ENCODE data around the gene CAPRIN1. TPM values are rescaled to one million over a fixed set of nuclear protein-coding genes. Genes with fewer than 3 reads are reported as not detected.

CAPRIN1 gene
- polyA plus RNA-seq, 1 donor (not counting 4 experiments of a cell fraction or from before 2014, with no cell fraction given): 207 TPM

DNA sequence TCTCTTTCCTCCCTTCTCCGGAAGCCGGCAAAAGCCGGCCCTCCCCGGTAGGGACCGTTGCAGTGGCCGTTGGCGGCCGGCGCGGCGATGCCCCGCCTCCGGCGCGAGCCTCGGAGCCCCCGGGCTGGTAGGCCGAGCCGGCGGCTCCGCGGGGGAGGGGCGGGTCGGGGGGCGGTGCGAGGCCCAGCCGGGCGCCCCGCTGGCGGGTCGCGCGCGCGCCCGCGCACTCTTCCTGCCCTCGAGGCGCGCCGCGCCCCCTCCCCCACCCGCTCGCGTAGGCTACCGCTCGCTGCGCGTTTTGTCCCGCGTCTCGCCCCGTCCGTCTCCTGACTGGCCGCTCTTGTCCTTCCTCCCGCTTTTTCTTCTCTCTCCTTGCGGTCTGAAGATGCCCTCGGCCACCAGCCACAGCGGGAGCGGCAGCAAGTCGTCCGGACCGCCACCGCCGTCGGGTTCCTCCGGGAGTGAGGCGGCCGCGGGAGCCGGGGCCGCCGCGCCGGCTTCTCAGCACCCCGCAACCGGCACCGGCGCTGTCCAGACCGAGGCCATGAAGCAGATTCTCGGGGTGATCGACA lies 591 bp downstream of the CAPRIN1 start:
- dilution Hi-C loops (cut with MboI; ENCODE audit: extremely low pct_ligation_motif_present, low sequenced_read_pairs): no loop called here

DNA sequence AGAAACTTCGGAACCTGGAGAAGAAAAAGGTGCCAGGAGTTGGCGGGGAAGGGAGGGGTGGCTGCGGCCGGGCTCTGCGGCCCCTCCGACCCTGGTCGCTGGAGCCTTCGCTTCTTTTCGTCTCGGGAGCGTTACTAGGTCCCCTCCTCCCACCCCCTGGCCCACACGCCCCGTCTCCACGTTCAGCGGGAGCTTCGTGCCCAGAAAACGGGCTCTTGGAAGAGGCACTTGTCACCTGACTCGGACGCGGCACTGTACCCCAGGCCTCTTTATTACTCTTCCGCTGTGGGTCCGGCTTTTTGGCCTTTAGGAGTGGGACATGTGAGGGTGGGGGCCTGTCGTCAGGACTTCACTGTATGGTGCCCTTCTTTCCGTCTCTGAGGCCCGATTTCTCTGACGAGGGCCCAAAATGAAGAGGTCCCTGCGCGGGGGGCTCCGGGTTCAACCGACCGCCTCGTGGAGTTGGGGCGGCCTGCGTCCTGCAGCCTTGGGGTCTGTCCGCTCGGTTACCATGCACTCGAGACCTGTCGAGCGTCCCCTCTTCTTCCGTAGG lies 1.2 kb downstream of the CAPRIN1 start:
- Histone ChIP-seq H3K9me3 (ENCODE audit: control insufficient read depth, low read depth, low read length) (no peaks in the 10 kb centered on the region), H3K27me3 (ENCODE audit: control insufficient read depth, extremely low read depth, insufficient read depth, low read length) (no peaks in the 10 kb centered on the region), H3K4me3 (ENCODE audit: control insufficient read depth in 2 of 3, extremely low read depth in 1 of 3, insufficient read depth in 2 of 3, low read depth in 1 of 3, low read length in 3 of 3) (peak overlapping the region; percentile 89 to 97 (median 95)), H4K20me1 (ENCODE audit: control insufficient read depth, extremely low read depth, insufficient read depth, low read length) (peaks cover 6% of the 10 kb centered on the region), H3K36me3 (ENCODE audit: control insufficient read depth in 2 of 2, extremely low read depth in 1 of 2, insufficient read depth in 2 of 2, low read length in 2 of 2) (peaks cover 0 to 2% of the 10 kb centered on the region in 2 experiments), H2AFZ (ENCODE audit: control insufficient read depth, low read length) (peak overlapping the region; percentile 36), H3K4me1 (ENCODE audit: control insufficient read depth, extremely low read depth, insufficient read depth, low read length) (peaks cover 26% of the 10 kb centered on the region), H3K27ac (ENCODE audit: control insufficient read depth, insufficient read depth, low read length) (peak overlapping the region; percentile 97), H3K9ac (ENCODE audit: control insufficient read depth, extremely low read depth, insufficient read depth, low read length) (peak overlapping the region; percentile 98), H3K9me1 (ENCODE audit: control insufficient read depth, extremely low read depth, insufficient read depth, low read length) (no peaks in the 10 kb centered on the region), H3K4me2 (ENCODE audit: control insufficient read depth, extremely low read depth, insufficient read depth, low read depth, low read length) (peak overlapping the region; percentile 80), H3K79me2 (ENCODE audit: control insufficient read depth, insufficient read depth, low read length) (peaks cover 56% of the 10 kb centered on the region)
- no peak for FAIRE-seq
- DNase-seq (ENCODE audit: low read depth, low spot score): no peak
- dilution Hi-C loops (cut with MboI; ENCODE audit: extremely low pct_ligation_motif_present, low sequenced_read_pairs): no loop called here
- TF ChIP-seq EZH2 (IDR thresholded peaks at IDR 0.05; ENCODE audit: low read length): no peak
- TF ChIP-seq CTCF (optimal IDR thresholded peaks at IDR 0.05 in 1 of 3, IDR thresholded peaks at IDR 0.05 in 1 of 3, conservative IDR thresholded peaks at IDR 0.05 in 1 of 3; ENCODE audit: extremely low read depth in 1 of 3, insufficient read depth in 2 of 3, low read length in 3 of 3): no peak

More for the DNA sequence above, 591 bp downstream of the CAPRIN1 start:
- no peaks in the 10 kb centered on the region for H3K27me3 ChIP-seq (ENCODE audit: control insufficient read depth, extremely low read depth, insufficient read depth, low read length)
- no peaks in the 10 kb centered on the region for H3K9me3 ChIP-seq (ENCODE audit: control insufficient read depth, low read depth, low read length)
- no peaks in the 10 kb centered on the region for H3K9me1 ChIP-seq (ENCODE audit: control insufficient read depth, extremely low read depth, insufficient read depth, low read length)
- FAIRE-seq (no peak), DNase-seq (ENCODE audit: low read depth, low spot score) (no peak)
- H4K20me1 ChIP-seq (ENCODE audit: control insufficient read depth, extremely low read depth, insufficient read depth, low read length): peaks cover 4% of the 10 kb centered on the region
- peaks cover 50% of the 10 kb centered on the region for H3K79me2 ChIP-seq (ENCODE audit: control insufficient read depth, insufficient read depth, low read length)
- peak overlapping the region; percentile 80 for H3K4me2 ChIP-seq (ENCODE audit: control insufficient read depth, extremely low read depth, insufficient read depth, low read depth, low read length)
- H3K4me3 ChIP-seq (ENCODE audit: control insufficient read depth in 2 of 3, extremely low read depth in 1 of 3, insufficient read depth in 2 of 3, low read depth in 1 of 3, low read length in 3 of 3): peak overlapping the region; percentile 89 to 97 (median 95)
- H3K36me3 ChIP-seq (ENCODE audit: control insufficient read depth in 2 of 2, extremely low read depth in 1 of 2, insufficient read depth in 2 of 2, low read length in 2 of 2): peaks cover 0 to 2% of the 10 kb centered on the region in 2 experiments
- H2AFZ ChIP-seq (ENCODE audit: control insufficient read depth, low read length): no peak overlapping the region
- H3K9ac ChIP-seq (ENCODE audit: control insufficient read depth, extremely low read depth, insufficient read depth, low read length): peak overlapping the region; percentile 98
- TF ChIP-seq CTCF (optimal IDR thresholded peaks at IDR 0.05 in 1 of 3, IDR thresholded peaks at IDR 0.05 in 1 of 3, conservative IDR thresholded peaks at IDR 0.05 in 1 of 3; ENCODE audit: extremely low read depth in 1 of 3, insufficient read depth in 2 of 3, low read length in 3 of 3) (no peak), EZH2 (IDR thresholded peaks at IDR 0.05; ENCODE audit: low read length) (no peak)
- peaks cover 26% of the 10 kb centered on the region for H3K4me1 ChIP-seq (ENCODE audit: control insufficient read depth, extremely low read depth, insufficient read depth, low read length)
- peak overlapping the region; percentile 97 for H3K27ac ChIP-seq (ENCODE audit: control insufficient read depth, insufficient read depth, low read length)
